ENCODE measurements around the gene IFTAP. TPM values are rescaled to one million over a fixed set of nuclear protein-coding genes. Genes with fewer than 3 reads are reported as not detected.

The IFTAP gene
- total and polyA plus RNA-seq, 7 donors: 12.7 to 77.3 (median 38.5) TPM

DNA sequence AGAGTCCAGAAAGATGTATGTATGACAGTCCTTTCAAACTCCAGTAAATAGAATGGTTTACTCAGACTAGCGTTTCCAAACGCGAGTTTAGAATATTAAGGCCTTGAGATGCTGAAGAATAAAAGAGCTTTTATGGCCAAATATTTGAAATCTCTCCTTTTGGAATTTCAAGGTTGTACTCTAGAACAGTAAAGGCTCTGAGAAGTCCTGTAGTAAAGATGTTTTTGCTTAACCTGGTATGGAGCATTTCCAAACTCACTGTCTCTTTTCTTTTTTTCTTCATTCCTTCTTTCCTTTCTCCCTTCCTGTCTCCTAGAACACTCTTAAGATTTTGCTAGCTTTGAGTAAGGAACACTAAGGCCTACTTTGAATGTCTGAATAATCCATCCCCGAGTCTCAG lies 95.1 kb downstream of the IFTAP start:
- no peak for DNase-seq
- Histone ChIP-seq H3K9me3 (no peaks in the 10 kb centered on the region), H3K36me3 (no peaks in the 10 kb centered on the region), H3K4me3 (no peak overlapping the region), H3K27me3 (no peaks in the 10 kb centered on the region), H3K4me1 (no peaks in the 10 kb centered on the region), H3K27ac (no peak overlapping the region)
- intact Hi-C loops (cut with DNase I): no loop called here
- 93 to 96% methylated on average over 4 of the region's 4 CpGs for WGBS, 2 donors
- TF ChIP-seq, protein P1, sequence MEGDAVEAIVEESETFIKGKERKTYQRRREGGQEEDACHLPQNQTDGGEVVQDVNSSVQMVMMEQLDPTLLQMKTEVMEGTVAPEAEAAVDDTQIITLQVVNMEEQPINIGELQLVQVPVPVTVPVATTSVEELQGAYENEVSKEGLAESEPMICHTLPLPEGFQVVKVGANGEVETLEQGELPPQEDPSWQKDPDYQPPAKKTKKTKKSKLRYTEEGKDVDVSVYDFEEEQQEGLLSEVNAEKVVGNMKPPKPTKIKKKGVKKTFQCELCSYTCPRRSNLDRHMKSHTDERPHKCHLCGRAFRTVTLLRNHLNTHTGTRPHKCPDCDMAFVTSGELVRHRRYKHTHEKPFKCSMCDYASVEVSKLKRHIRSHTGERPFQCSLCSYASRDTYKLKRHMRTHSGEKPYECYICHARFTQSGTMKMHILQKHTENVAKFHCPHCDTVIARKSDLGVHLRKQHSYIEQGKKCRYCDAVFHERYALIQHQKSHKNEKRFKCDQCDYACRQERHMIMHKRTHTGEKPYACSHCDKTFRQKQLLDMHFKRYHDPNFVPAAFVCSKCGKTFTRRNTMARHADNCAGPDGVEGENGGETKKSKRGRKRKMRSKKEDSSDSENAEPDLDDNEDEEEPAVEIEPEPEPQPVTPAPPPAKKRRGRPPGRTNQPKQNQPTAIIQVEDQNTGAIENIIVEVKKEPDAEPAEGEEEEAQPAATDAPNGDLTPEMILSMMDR (IDR thresholded peaks at IDR 0.05): no peak
- TF ChIP-seq POLR2A (IDR thresholded peaks at IDR 0.05): no peak
- TF ChIP-seq POLR2AphosphoS5 (IDR thresholded peaks at IDR 0.05): no peak
- no peak for TF ChIP-seq EP300 (IDR thresholded peaks at IDR 0.05)

DNA sequence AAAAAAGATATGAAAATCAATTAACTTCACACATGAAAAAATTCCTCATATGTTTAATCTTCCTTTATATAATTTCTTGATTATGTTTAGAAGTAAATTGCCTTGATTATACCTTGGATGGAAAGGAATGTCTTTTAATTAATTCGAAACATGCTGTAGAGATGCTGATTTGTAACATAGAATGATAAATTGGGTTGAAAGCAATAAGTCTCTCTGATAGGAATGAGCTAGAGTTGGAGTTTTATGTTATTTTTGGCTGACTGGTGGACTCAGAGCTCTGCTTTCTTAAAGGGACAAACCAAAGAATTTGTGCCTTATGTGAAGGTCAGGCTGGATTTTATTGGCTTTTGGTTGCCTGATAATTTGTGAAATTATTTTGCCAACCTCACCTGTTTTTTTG lies 98.4 kb downstream of the IFTAP start:
- Histone ChIP-seq H3K27me3 (no peaks in the 10 kb centered on the region), H3K9me3 (no peaks in the 10 kb centered on the region), H3K27ac (no peak overlapping the region), H3K4me3 (no peak overlapping the region), H3K4me1 (no peaks in the 10 kb centered on the region), H3K36me3 (no peaks in the 10 kb centered on the region)
- DNase-seq: no peak
- intact Hi-C loops (cut with DNase I): no loop called here
- 86 to 88% methylated on average over 1 of the region's 1 CpG for WGBS, 2 donors
- TF ChIP-seq, protein P1 (IDR thresholded peaks at IDR 0.05): no peak
- TF ChIP-seq POLR2AphosphoS5 (IDR thresholded peaks at IDR 0.05) (no peak), POLR2A (IDR thresholded peaks at IDR 0.05) (no peak), EP300 (IDR thresholded peaks at IDR 0.05) (no peak)

DNA sequence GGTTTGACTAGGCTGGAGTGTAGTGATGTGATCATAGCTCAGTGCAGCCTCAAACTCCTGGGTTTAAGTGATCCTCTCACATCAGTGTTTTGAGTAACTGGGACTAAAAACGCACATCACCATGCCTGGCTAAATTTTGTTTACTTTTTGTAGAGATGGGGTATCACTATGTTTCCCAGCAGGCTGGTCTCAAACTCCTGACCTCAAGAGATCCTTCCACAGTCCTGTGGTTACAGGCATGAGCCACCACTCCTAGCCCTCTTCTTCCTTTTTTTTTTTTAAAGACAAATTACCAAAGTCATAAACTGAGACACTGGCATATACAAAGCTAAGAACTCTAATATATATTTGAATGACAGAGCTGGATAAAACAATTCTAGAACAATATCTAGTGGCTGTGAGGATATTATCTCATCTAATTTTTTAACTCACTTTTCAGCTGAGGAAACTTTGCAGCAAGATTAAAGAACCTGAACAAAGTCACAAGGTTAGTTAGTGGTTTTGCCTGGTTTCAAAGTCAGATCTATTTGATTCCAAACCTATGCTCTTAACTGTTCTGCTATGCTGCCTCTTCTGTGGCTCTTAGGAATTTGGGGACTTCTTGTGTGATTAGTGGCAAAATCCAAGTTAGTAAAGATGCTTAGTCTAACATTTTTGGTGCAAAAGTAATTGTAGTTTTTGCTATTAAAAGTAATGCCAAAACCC lies 99.0 kb downstream of the IFTAP start:
- Histone ChIP-seq H3K27me3 (no peaks in the 10 kb centered on the region), H3K4me1 (no peaks in the 10 kb centered on the region), H3K4me3 (no peak overlapping the region), H3K9me3 (no peaks in the 10 kb centered on the region), H3K36me3 (no peaks in the 10 kb centered on the region), H3K27ac (no peak overlapping the region)
- no peak for TF ChIP-seq POLR2A (IDR thresholded peaks at IDR 0.05)
- DNase-seq: no peak
- intact Hi-C loops (cut with DNase I): no loop called here
- WGBS, 2 donors: 64 to 74% methylated on average over 1 of the region's 1 CpG

DNA sequence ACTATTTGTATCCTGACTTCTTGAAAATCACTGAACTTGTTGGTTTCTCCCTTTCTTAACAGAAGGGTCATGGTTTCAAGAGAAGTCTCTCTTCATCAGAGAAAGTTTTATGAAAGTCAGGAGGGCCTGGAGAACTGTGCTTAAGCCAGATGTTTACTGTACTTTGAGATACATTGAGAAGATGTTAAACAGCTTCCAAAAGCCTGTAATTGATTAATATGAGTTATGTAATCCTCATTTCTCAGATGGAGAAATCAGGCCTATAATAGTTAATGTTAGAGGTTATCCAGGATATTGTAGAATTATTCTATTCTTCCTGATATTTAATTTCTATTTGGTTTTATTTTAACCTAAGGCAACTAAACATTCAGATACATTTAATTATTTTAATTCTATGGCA lies 100.8 kb downstream of the IFTAP start:
- no peak overlapping the region for H3K27ac ChIP-seq
- H3K36me3 ChIP-seq: no peaks in the 10 kb centered on the region
- no peak for DNase-seq
- H3K27me3 ChIP-seq: no peaks in the 10 kb centered on the region
- TF ChIP-seq POLR2A (IDR thresholded peaks at IDR 0.05) (no peak), EP300 (IDR thresholded peaks at IDR 0.05) (no peak), POLR2AphosphoS5 (IDR thresholded peaks at IDR 0.05) (no peak)
- H3K9me3 ChIP-seq: no peaks in the 10 kb centered on the region
- H3K4me1 ChIP-seq: no peaks in the 10 kb centered on the region
- intact Hi-C loops (cut with DNase I): no loop called here
- no peak overlapping the region for H3K4me3 ChIP-seq

DNA sequence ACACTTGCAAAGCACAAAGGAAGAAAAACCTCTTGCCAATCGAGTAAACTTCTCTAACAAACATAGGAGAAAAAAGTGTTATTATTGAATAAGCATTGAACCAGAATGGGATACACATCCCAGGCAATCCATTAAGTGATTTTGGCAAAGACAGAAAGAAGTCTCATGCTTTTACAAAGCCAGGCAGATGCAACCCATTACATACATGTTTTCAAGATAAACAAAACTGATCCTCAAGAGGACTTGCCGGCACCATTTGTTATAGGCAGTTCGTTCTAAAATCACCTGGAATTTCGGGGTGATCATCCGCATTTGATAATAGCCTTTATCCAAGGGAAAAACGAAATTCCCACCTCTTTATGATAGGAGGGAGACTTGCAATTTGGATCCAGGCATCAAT lies 101.3 kb downstream of the IFTAP start:
- intact Hi-C loops (cut with DNase I): no loop called here
- Histone ChIP-seq H3K36me3 (no peaks in the 10 kb centered on the region), H3K27ac (no peak overlapping the region), H3K27me3 (no peaks in the 10 kb centered on the region), H3K9me3 (no peaks in the 10 kb centered on the region), H3K4me3 (no peak overlapping the region), H3K4me1 (no peaks in the 10 kb centered on the region)
- WGBS, 2 donors: 74 to 79% methylated on average over 6 of the region's 6 CpGs
- no peak for TF ChIP-seq POLR2AphosphoS5 (IDR thresholded peaks at IDR 0.05)
- TF ChIP-seq, protein P1 (IDR thresholded peaks at IDR 0.05): no peak
- DNase-seq: no peak

DNA sequence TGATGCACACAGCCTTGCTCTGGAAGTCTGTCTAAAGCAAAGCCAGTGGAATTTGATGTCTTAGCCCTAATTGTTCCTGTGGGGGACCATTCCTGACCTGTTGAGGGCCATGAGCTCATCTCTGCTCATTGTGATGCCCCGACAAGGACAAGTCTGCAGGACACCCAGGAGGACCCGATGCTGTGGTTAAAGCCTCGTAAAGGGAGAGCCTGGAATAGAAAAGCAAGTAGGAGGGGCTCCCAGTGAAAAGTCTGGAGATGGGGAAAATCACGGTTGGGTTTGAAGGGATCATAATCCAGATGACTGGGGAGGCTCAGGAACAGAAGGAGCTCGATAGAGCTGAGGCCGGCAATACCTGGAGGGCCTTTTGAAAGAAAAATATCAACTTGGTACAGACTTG lies 102.2 kb downstream of the IFTAP start:
- Histone ChIP-seq H3K27ac (no peak overlapping the region), H3K9me3 (no peaks in the 10 kb centered on the region), H3K4me1 (no peaks in the 10 kb centered on the region), H3K27me3 (no peaks in the 10 kb centered on the region), H3K36me3 (no peaks in the 10 kb centered on the region), H3K4me3 (no peak overlapping the region)
- WGBS, 2 donors: 78 to 81% methylated on average over 6 of the region's 6 CpGs
- DNase-seq: no peak
- intact Hi-C loops (cut with DNase I): no loop called here
- TF ChIP-seq, protein P1 (IDR thresholded peaks at IDR 0.05): no peak
- no peak for TF ChIP-seq EP300 (IDR thresholded peaks at IDR 0.05)
- TF ChIP-seq POLR2AphosphoS5 (IDR thresholded peaks at IDR 0.05): no peak
- TF ChIP-seq POLR2A (IDR thresholded peaks at IDR 0.05): no peak
